Ectodermal cell (in vitro differentiated cells): ENCODE data around the gene P3H3.
A peak's percentile ranks its signal among the peaks of the same experiment; 100 is the strongest.
"Not testable (repeated sequence)": the region's sequence is repeated elsewhere in the genome, so short reads cannot be mapped to it uniquely, and the experiment has no call there.

Experiments
- H3K27ac ChIP-seq: 2 replicates; pipeline ENCODE4 v1.7.0; 2013; ENCODE audit warnings: mild to moderate bottlenecking, low read depth, low read length; ENCODE audit not compliant: insufficient read depth, poor library complexity, severe bottlenecking
- H3K27me3 ChIP-seq: 2 replicates; pipeline ENCODE4 v1.7.0; 2013; ENCODE audit warnings: mild to moderate bottlenecking, low read length; ENCODE audit not compliant: insufficient read depth, control insufficient read depth, poor library complexity, severe bottlenecking
- H3K36me3 ChIP-seq: one replicate; pipeline ENCODE4 v1.7.0; 2013; ENCODE audit warnings: low read length; ENCODE audit not compliant: control insufficient read depth, insufficient read depth
- H3K4me1 ChIP-seq: one replicate; pipeline ENCODE4 v1.7.0; 2013; ENCODE audit warnings: low read length; ENCODE audit not compliant: control insufficient read depth, insufficient read depth
- H3K4me3 ChIP-seq: 2 replicates; pipeline ENCODE4 v1.7.0; 2013; ENCODE audit warnings: low read depth, low read length, control low read depth; ENCODE audit not compliant: insufficient read depth
- H3K9me3 ChIP-seq: 2 replicates; pipeline ENCODE4 v1.7.0; 2013; ENCODE audit warnings: mild to moderate bottlenecking, low read length, moderate library complexity; ENCODE audit not compliant: control insufficient read depth
- WGBS, 2 experiments: methylation state at CpG; one replicate each; pipeline ENCODE4 v1.1.7; 2013; ENCODE audit warnings: missing lambda C conversion rate in 2 of 2; 5-methylcytosine and 5-hydroxymethylcytosine counted together

Gene P3H3

DNA sequence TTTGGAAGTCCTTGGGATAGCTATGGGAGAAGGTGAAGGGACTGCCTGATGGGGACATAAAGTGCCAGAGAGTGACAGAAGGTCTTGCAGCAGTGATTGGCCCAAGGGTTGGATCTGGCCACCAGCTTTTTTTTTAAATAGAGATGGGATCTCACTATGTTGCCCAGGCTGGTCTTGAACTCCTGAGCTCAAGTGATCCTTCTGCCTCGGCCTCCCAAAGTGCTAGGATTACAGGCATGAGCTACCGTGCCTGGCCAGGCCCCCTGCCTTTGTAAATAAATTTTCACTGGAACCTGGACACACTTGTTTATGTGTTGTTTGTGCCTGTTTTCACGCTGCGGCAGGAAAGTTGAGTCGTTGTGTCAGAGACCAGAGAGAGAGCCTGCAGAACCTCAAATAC, 37.1 kb downstream of the P3H3 start:
- not testable (repeated sequence) for H3K27ac ChIP-seq, H3K9me3 ChIP-seq, H3K4me1 ChIP-seq, H3K27me3 ChIP-seq, H3K4me3 ChIP-seq
- 94 to 97% methylated on average over 5 of the region's 5 CpGs for WGBS, 2 experiments
- peaks cover 53% of the 10 kb centered on the region for H3K36me3 ChIP-seq

- WGBS, 2 experiments = 60% methylated on average over 19 of the region's 19 CpGs
- Histone ChIP-seq H3K36me3 (peaks cover 51% of the 10 kb centered on the region), H3K4me3 (peak overlapping the region; percentile 94), H3K27ac (no peak overlapping the region), H3K4me1 (peaks cover 9% of the 10 kb centered on the region), H3K27me3 (no peaks in the 10 kb centered on the region), H3K9me3 (no peaks in the 10 kb centered on the region)
Observed at GRCh38 chr12:6866163-6866919, 38.1 kb downstream of the P3H3 start.

- Histone ChIP-seq H3K27me3 (no peaks in the 10 kb centered on the region), H3K4me3 (peak overlapping the region; percentile 94), H3K36me3 (peaks cover 49% of the 10 kb centered on the region), H3K9me3 (no peaks in the 10 kb centered on the region), H3K27ac (no peak overlapping the region), H3K4me1 (peaks cover 12% of the 10 kb centered on the region)
- 5 to 6% methylated on average over 33 of the region's 33 CpGs for WGBS, 2 experiments
Observed at GRCh38 chr12:6866920-6867412, 38.8 kb downstream of the P3H3 start.

GRCh38 chr12:6867413-6868210, 39.4 kb downstream of the P3H3 start, which contains the start of gene TPI1:
TPI1 (plus strand) TSS chr12:6867531; CDS start chr12:6867567, 36 bp downstream.
- Histone ChIP-seq H3K27ac (peak within 1 kb of the TSS; percentile 62), H3K4me3 (peak within 1 kb of the TSS; percentile 94), H3K9me3 (no peaks in the 10 kb centered on the region), H3K27me3 (no peaks in the 10 kb centered on the region), H3K36me3 (peaks cover 44% of the 10 kb centered on the region), H3K4me1 (peaks cover 14% of the 10 kb centered on the region)
- WGBS, 2 experiments = 0% methylated on average over 86 of the region's 86 CpGs

GRCh38 chr12:6868211-6869048, 40.2 kb downstream of the P3H3 start:
- Histone ChIP-seq H3K4me3 (peak overlapping the region; percentile 94), H3K9me3 (no peaks in the 10 kb centered on the region), H3K27ac (peak overlapping the region; percentile 45), H3K27me3 (no peaks in the 10 kb centered on the region), H3K4me1 (peaks cover 14% of the 10 kb centered on the region), H3K36me3 (peaks cover 38% of the 10 kb centered on the region)
- 6 to 7% methylated on average over 22 of the region's 22 CpGs for WGBS, 2 experiments

DNA sequence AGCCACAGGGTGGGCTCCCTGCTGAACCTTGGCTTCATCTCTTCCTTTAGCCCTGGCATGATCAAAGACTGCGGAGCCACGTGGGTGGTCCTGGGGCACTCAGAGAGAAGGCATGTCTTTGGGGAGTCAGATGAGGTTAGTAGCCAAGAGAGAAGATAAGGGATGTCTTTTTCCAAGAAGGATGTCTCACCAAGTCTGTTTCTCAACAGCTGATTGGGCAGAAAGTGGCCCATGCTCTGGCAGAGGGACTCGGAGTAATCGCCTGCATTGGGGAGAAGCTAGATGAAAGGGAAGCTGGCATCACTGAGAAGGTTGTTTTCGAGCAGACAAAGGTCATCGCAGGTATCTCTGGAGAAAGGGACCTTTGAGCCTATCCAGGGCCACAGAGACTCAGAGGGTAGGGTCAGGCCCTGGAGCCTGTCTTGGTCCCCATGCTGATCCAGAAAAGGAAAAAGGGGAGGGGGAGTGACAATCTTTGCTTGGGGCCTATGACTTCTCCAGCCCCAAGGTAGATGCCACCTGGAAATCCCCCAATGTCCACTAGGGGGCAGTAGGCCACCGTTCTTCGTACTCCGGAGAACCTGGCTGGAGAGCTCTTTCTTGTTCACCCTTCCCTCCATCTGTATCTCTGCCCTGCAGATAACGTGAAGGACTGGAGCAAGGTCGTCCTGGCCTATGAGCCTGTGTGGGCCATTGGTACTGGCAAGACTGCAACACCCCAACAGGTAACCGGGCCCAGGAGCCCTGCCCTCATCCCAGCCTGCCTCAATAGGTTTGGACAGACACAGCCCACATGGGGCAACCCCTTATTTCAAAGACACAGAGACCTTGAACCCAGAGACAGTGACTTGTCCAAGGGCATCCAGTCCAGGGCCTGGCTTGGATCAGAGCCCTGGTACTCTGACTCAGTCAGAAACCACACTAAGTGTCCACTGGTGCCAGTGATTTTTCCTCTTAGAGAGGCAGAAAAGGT, 41.1 kb downstream of the P3H3 start:
- peak overlapping the region; percentile 70 for H3K27ac ChIP-seq
- H3K4me1 ChIP-seq = peaks cover 14% of the 10 kb centered on the region
- H3K9me3 ChIP-seq = no peaks in the 10 kb centered on the region
- H3K36me3 ChIP-seq = peaks cover 30% of the 10 kb centered on the region
- WGBS, 2 experiments = 45 to 47% methylated on average over 12 of the region's 12 CpGs
- no peaks in the 10 kb centered on the region for H3K27me3 ChIP-seq
- H3K4me3 ChIP-seq = peak overlapping the region; percentile 94

- not testable (repeated sequence) for H3K27me3 ChIP-seq, H3K27ac ChIP-seq, H3K4me3 ChIP-seq, H3K9me3 ChIP-seq
- Histone ChIP-seq H3K4me1 (peaks cover 14% of the 10 kb centered on the region), H3K36me3 (peaks cover 24% of the 10 kb centered on the region)
- WGBS, 2 experiments = 89 to 94% methylated on average over 4 of the region's 4 CpGs
Observed at GRCh38 chr12:6870304-6870703, 42.1 kb downstream of the P3H3 start.

DNA sequence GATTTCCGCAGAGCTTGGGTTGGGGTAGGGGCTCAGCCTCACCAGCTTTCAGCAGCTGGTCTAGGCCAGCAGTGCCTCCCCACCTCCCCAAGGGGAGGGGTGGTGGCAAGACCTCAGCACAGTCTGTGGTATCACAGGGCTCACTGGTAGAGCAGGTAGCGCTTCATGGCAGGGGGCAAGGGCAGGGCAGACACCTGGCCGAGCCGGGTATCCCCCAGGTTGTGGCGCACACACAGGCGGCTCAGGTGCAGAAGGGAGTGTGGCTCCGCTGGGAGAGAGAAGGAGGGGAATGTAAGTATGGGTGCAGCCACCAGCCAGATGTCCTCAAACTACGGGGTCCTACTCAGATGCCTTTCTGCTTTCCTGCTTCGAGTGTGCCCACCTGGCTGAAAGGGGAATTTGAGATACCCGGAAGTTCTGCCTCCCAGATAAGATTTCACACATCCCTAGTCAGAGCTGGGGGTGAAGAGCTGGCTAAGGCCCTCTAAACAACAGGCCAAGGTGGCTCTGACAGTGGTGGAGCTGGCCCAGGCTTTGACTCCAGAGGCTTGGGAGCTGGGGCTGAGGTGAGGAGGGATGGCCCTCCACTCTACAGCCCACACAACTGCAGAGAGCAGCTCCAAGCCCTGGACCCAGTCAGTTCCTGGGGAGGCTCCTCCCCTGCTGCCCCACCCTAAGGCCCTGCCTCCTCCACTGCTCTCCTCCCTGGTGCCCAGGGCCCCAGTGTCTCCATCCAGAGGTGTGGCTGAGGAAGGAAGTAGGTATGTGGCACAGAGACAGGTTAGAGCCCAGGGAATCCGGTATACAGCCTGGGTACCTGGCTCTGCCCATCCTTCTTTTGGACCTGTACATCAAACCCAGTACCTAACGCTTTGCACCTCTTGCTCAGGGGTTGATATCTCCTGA, 43.1 kb downstream of the P3H3 start:
- peaks cover 20% of the 10 kb centered on the region for H3K36me3 ChIP-seq
- no peaks in the 10 kb centered on the region for H3K27me3 ChIP-seq
- H3K9me3 ChIP-seq = no peaks in the 10 kb centered on the region
- peak overlapping the region; percentile 62 for H3K4me3 ChIP-seq
- peaks cover 12% of the 10 kb centered on the region for H3K4me1 ChIP-seq
- WGBS, 2 experiments = 88 to 89% methylated on average over 12 of the region's 12 CpGs
- no peak overlapping the region for H3K27ac ChIP-seq
